HT1080 (cell line): ENCODE results near the gene RASGEF1C. TPM values are rescaled to one million over a fixed set of nuclear protein-coding genes. Genes with fewer than 3 reads are reported as not detected.
"Not testable (repeated sequence)": the region's sequence is repeated elsewhere in the genome, so short reads cannot be mapped to it uniquely, and the experiment has no call there.

Experiments
- DNase-seq: peaks from one replicate; pipeline ENCODE4 v3.0.0-alpha.2; 2015; ENCODE audit warnings: low read depth
- total RNA-seq: library from RNA; depleted of rRNA; stranded (reverse); fragments of >200 nt; shearing (Covaris generic); gene quantifications from 2 replicates; pipeline ENCODE4 v1.2.3, GENCODE V29; 2014

Gene RASGEF1C
- total RNA-seq, 1 experiment from 2014 or later = not detected

GRCh38 chr5:180212363-180213255 lies 3.6 kb upstream of the RASGEF1C start:
- DNase-seq = peak; percentile 10

- DNase-seq = no peak
These were observed 2.7 kb upstream of the RASGEF1C start for GRCh38 chr5:180211761-180212035.

DNA sequence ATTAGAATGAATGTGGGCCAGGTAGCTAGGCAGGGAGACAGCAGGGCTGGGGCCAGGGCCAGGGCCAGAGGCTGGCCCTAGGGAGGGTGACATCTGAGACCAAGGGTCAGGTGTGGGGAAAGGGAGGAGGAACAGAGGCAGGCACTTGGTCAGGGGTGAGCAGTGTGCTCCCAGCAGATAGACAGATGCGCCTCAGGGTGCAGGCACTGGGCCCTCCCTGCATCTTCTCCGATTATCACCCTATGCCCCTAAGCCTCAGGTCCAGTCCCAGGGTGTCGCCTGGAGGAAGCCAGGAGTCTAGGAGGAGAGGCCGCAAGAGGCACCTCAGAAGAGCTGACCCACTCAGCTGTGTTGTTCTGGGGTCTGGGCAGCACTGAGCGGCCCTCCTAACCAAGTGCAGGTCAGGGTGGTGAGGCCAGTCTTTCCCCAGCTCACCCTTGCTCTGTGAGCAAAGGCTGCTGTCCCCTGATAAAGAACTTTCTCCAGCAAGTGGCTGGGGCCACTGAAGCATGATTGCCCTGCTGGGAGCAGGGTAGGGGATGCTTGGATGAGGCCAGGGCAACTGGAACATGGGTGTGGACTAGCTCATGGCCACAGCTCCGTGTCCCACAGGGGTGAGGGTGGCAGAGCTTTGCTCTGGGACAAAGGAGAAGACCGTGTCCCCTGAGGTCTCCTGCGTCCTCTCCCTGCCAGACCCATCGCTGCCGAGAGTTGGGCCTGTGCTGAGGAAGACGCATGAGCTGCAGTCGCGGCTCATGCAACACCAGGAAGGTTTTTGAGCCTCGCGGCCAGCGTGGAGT lies 2.1 kb upstream of the RASGEF1C start:
- no peak for DNase-seq

DNA sequence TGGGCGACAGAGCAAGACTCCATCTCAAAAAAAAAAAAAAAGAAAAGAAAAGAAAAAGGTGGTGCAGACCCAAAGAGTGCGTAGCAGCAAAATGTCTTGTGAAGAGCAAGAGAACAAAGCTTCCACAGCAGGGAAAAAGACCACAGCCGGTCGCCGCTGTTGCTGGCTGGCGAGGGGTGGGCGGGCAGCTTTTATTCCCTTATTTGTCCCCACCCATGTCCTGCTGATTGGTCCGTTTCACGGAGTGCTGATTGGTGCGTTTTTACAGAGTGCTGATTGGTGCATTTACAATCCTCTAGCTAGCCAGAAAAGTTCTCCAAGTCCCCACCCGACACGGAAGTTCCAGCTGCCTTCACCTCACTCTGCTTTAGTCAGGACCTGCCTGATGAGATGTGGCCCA lies 1.1 kb upstream of the RASGEF1C start:
- DNase-seq = not testable (repeated sequence)

GRCh38 chr5:180208435-180209081 lies 453 bp downstream of the RASGEF1C start:
- no peak for DNase-seq

DNA sequence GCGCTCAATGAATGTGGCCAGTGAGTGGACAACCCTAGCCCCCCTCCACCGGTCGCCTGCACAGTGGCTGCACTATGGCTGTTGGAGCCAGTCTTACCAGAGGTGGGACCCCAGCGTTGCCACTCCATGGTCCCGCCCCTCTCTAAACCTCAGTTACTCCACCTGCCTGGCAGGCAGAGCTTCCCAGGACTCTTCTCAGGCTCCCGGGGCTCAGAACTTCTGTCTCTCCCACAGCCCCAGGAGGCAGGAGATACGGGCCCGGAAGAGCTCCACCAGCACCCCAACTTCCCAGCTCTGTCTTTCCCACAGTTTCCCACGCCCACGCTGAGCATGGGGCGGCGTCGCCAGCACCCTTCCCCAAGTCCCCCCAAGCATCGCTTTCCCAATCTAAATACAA lies 975 bp downstream of the RASGEF1C start:
- DNase-seq = no peak

DNA sequence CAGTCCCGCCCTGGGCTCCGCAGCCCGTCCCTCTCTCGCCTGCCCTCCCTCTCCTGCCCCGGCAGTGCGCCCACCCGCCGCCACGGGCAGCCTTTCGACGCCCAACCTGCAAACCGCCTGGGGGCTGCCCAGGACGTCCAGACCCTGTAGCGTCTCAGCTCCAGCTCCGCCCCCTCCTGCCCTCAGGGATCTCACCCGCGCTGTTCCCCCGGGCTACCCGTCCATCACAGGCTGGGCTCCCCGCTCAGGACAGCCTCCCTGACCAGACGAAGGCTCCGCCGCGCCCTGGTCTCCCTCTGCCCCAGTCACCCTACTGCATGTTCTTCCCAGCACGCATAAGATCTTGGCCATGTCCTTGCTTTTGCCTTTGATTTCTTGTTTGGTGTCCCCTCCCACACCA lies 1.4 kb downstream of the RASGEF1C start:
- no peak for DNase-seq

DNA sequence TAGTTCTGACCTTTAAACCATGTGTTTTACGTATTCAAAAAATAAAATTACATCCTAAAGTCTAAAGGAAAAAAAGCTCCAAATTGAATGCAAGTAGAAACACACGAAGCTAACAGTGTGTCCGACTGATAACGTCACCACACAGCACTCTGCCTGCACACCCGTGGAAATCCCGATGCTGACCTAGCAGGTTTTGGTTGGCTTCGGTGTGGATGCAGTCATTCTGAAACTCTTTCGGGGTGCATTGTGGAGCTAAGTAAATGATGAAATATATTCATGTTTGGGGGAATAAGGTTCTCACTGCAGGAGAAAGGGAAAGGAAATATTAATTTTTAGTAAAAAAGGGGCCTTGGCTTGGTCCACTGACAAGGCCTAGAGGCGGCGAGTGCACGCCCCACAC lies 2.0 kb downstream of the RASGEF1C start:
- DNase-seq = no peak

DNA sequence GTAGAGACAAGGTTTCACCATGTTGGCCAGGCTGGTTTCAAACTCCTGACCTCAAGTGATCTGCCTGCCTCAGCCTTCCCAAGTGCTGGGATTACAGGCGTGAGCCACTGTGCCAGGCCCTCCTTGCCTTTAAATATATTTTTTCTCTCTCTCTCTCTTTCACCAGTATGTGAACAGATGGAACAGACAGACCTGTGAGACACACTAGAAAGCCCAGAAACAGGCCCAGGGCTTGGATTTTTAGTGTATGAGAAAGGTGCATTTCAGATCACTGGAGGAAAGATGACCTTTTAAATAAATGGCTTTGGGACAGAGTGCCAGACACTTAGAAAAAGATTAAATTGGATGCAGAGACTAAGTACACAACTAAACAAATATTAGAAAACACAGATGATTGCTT lies 3.1 kb downstream of the RASGEF1C start:
- DNase-seq = no peak

DNA sequence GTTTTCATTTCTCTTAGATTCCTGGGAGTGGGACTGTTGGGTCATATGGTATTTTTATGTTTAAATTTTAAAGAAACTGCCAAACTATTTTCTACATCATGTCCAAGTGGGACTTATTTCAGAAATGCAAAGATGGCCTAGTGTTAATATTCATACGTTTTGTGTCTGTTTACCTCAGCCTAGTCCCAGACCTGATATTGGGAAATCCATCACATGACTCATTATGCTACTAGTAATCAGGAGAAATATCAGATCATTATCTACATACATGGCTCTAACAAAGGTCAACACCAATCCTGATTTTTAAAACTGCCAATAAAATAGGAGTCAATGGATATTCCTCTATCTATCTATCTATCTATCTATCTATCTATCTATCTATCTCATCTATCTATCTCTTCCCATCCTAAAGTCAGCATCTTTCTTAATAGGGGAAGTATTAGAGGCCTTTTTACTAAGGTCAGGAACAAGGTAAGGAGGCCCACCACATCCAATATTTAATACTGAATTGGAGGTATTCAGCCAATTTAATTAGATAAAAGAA lies 4.7 kb downstream of the RASGEF1C start:
- DNase-seq = no peak

DNA sequence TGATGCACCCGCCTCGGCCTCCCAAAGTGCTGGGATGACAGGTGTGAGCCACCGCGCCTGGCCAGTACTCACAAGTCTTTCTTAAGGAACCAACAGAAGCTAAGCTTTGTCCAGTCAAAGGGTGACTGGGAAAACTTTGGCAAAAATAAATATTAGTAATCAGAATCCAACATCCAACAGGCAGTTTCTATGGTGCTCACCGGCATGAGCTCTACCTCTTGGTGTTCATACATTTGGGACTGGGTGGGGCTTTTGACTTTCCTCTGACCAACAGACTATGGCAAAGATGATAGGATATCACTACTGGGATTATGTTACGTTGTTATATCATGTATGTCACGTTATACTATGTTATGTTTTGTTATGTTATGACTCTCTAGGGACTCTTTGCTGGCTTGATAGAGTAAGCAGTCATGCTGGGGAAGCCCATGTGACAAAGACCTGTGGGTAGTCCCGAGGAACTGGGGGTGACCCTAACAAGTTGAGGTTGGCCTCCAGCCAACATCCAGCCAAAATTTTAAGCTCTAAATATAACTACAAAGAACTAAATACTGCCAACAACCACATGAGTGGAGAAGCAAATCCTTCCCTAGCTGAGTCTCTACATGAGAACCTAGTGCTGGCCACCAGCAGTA lies 6.0 kb downstream of the RASGEF1C start:
- DNase-seq = no peak

GRCh38 chr5:180201051-180201987 lies 7.7 kb downstream of the RASGEF1C start:
- DNase-seq = peak; percentile 17

- no peak for DNase-seq
These were observed 9.6 kb downstream of the RASGEF1C start for GRCh38 chr5:180199390-180199789.

GRCh38 chr5:180198208-180198607 lies 10.8 kb downstream of the RASGEF1C start:
- no peak for DNase-seq

- no peak for DNase-seq
These were observed 11.9 kb downstream of the RASGEF1C start for GRCh38 chr5:180197016-180197702.

- no peak for DNase-seq
These were observed 14.3 kb downstream of the RASGEF1C start for GRCh38 chr5:180194410-180195345.

DNA sequence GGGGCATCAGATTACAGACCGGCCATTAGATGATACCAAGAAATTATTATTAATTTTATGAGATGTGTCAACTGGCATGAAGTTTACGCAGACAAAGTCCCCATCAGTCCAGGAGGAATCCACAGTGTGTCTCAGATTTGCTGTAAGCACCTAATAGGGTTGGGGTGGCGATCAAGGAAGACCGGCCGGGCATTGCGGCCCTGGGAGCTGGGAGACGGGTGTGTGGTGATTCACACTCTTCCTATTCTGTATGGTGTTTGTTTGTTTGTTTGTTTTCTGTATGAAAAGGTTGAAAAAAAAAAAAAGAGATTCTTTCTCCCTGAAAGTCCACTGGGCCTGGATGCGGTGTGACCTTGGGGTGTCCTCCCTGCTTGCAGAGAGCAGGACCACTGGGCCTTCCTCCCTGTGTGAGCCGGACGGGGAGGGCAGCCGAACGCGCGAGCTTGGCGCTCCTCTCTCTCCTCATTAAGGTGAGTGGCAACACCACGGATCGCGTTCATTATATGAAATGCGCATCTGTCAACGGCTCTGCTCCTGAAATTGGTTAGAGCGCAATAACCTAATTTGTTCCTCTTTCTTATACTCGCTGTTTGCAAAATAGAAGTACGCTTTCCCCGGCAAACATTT lies 15.1 kb downstream of the RASGEF1C start:
- no peak for DNase-seq

DNA sequence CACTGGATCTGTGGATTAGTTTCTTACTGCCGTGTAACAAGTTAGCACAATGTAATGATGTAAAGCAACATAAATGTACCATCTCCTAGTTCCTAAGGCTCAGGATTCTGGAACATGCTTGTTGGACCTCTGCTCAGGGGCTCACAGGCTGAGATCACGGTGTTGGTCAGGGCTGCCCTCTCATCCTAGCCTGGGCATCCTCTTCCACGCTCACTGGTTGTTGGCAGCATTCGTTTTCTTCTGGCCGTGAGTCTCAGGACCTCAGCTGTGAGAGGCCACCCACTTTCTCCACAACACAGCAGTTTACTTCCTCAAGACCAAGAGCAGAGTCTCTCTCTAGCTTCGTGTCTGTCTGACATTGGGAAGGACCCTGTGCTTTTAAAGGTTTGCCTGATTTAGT lies 17.3 kb downstream of the RASGEF1C start:
- DNase-seq = no peak
